Skin of body (tissue), 3 donors: ENCODE data around the gene NHLRC4. TPM values are rescaled to one million over a fixed set of nuclear protein-coding genes. Genes with fewer than 3 reads are reported as not detected.
"Not testable (repeated sequence)": the region's sequence is repeated elsewhere in the genome, so short reads cannot be mapped to it uniquely, and the experiment has no call there.

Source experiments
- DNase-seq: peaks from one replicate; lab custom pipeline; 2025; lab: John Stamatoyannopoulos, UW
- small RNA-seq: library from RNA; depleted of rRNA; stranded (forward); fragments of <200 nt; gene quantifications from one replicate; pipeline ENCODE3, GENCODE V24; 2014; ENCODE audit warnings: low replicate concordance
- total RNA-seq: library from RNA; depleted of rRNA; stranded (reverse); fragments of >200 nt; gene quantifications from one replicate; pipeline ENCODE4 v1.2.3, GENCODE V29; 2014

The NHLRC4 gene
- total RNA-seq, 1 donor from 2014 or later = 0.59 TPM

DNA sequence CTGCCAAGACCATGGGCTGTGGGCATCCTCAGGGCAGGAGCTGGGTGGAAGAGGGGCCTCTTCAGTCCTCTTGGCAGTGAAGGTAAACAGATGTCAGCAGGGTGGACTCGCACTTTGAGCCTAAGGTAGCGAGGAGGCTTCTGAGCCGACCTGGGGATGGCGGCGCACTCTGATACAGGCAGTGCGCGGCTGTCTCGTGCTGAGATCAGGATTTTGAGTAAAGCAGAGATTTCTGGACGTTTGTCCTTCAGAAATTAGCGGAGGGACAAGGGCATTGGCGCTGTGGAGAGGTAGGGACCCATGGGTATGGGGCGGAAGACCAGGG lies 29.9 kb downstream of the NHLRC4 start:
- DNase-seq = no peak

DNA sequence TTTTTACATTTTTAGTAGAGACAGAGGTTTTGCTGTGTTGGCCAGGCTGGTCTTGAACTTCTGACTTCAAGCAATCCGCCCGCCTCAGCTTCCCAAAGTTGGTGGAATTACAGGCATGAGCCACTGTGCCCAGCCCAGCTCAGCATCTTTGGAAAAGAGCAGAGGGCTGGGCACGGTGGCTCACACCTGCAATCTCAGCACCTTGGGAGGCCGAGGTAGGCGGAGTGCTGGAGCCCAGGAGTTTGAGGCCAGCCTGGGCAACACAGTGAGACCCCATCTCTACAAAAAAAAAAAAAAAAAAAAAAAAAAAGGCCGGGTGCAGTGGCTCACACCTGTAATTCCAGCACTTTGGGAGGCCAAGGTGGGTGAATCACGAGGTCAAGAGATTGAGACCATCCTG lies 30.9 kb downstream of the NHLRC4 start:
- DNase-seq = not testable (repeated sequence)

DNA sequence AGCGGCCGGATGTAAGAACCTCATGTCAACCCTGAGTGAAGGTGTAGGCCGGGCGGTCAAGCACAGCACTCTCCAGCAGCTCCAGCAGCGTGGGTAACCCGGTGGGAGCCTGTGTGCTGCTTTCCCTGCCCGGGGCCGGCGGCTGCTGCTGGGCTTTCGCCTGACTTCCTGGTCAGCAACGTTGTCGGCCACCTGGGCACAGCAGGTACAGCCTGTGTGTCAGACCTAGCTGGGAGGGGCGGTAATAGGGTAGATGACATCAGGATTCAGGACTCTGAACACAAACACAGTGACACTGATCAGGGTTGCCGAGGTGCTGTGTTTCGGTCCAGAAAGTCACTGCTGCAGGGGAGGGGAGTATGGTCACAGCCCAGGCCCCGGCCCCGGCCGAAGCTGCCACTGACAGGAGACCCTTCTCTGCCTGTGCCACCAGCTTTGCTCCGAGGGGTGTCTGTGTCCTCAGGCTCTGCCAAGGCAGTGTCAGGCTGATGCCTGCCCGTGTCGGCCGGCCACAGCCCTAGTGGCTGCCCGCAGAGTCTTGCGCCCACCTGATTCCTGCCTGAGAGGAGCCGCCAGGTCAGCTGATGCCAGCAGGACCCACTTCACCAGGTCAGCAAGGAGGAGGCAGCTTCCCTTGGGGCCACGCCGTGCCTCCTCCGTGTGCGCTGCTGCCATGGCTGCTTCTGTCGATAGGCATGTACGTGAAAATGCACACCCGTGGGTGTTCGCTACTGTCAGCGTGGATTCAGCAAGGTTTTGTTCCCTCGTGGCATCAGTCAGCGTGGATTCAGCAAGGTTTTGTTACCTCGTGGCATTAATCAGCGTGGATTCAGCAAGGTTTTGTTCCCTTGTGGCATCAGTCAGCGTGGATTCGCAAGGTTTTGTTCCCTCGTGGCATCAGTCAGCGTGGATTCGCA lies 32.3 kb downstream of the NHLRC4 start:
- no peak for DNase-seq

DNA sequence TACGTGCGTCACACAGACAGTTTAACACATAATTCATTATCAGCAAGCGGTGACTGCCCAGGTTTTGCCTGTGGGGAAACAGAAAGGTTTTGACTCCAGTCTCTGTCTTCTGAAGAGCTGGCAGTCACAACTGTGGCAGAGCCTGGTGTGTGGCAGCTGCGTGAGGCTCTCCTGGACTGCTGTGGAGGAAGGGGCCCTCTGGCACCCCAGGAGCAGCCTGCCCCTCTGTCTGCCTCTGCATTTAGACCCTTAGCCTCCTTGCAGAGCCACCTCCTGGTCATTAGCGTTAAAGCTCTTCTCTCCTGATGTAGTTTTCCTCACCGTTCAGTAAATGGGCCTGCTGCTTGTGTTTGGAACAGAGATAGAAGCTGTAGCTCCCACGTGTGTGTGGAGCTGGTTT lies 34.0 kb downstream of the NHLRC4 start:
- no peak for DNase-seq

DNA sequence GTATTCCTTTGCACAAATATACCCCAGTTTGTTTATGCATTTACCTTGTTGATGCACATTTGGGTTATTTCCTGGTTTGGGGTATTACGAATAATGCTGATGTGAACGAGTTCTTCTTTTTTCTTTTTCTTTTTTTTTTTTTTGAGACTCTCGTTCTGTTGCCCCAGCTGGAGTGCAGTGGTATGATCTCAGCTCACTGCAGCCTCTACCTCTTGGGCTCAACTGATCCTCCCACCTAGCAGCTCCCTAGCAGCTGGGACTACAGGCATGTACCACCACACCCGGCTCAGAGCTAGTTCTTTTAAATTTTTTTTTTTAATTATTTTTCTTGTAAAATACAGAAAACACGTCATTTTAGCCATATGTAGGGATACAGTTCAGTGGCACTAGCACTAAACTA lies 37.1 kb downstream of the NHLRC4 start:
- DNase-seq = no peak

DNA sequence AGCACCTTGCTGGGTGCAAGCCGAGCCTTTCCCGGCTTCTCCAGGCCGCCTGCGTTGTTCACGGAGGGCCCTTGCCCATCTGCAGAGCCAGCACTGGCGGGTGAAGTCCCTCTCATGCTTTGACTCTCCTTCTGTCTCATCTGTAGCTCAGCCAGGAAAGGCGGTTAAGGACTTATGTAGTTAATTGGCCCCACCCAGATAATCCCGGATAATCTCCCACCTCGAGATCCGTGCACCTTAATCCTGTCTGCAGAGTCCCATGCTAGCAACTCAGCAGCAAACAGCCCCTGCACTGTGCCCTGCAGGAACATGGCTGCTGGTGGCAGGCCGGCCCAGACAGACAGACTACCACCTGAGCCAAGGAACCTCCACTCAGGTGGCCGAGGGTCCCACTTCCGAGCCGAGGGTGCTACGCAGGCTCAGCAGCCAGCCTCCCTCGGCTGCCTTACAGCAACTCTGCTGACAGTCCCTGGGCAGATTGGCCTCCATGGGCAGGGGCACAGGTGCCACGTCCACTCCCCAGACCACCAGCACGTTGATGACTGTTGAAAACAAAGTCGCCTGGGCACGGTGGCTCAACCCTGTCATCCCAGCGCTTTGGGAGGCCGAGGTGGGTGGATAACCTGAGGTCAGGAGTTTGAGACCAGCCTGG lies 40.0 kb downstream of the NHLRC4 start:
- DNase-seq = no peak

DNA sequence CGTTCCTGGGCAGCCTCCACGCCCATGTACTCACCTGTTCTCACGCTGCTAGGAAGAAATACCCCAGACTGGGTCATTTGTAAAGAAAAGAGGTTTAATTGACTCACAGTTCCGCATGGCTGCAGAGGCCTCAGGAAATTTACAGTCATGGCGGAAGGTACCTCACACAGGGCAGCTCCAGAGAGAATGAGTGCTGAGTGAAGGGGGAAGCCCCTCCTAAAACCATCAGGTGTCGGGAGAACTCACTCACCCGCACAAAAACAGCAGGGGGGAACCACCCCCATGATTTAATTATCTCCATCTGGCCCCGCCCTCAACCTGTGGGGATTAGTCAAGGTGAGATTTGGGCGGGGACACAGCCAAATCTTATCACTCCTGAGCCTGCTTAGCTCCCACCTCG lies 41.2 kb downstream of the NHLRC4 start:
- DNase-seq = no peak

DNA sequence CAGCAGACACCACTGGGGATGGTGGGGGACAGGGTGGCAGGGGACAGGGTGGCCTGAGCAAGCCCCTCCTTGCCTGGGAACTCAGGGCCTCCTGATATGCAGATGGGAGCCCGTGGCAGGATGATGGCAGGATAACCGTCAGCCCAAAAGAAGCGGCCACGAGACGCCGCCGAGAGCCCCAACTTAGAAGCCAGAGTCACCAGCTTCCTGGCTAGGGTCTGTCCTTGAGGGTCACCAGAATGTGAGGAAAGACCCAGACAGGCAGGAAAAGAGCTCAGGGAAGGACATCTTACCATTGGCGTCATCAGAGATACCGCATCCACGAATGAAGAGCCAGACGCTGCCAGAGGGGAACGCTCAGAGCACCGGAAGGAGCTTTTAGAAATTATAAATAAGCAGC lies 42.5 kb downstream of the NHLRC4 start:
- no peak for DNase-seq

DNA sequence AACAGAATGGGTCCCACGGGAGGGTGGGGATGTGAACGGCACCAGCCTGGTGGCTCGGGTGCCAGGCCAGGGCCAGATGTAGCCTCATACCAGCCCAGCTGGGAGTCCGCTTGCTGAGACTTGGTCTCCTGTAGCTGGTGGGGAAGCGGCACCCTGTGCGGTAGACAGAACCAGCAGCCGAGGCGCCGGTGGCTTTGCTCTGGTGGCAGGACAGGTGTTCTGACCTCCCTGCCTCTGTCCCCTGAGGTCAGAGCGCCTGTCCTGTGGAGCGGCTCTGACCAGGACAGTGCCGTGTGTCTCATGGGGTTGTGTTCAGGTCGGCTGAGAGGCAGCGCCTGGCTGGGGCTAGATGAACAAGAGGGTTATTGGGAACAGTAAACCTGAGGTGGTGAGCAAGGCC lies 43.2 kb downstream of the NHLRC4 start:
- DNase-seq = no peak

DNA sequence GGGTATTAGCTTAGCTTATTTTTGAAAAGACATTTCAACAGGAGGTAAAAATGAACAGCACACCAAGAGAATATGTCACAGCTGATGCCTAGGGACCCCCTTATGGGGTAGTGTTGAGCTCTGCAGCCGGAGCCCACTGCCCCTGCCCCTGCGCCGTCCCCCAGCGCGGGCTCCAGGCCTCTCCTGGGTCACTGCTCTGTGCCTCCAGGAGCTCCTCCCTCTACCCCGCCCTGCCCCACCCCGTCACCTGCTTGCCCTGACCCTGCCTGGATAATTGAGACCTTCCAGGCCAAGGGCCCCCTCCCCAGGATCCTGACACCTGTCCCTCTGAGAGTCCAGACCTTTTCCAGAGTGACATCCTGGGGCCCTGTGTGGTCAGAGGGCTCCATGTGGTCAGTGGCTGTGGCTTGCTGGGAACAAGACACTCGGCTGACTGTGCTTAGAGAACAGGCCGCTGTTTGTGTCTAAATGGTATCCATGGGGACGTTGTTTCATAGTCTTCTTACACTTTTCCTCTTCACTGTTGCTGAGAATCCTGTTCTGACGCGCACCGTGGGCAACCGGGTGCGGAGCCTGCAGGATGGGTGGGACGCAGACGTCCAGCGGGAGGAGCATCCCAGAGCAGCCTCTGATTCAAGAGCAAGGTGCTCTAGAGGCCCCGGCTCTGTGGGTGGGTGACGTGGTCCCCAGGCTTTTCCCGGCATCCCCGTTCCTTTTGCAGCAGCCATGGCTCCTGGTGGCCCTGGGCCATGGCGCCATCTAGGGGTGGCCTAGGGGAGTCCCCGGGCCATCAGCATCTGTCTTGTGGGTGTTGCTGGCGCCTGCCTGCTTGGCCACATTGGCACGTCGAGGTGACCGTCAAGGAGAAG lies 43.9 kb downstream of the NHLRC4 start:
- no peak for DNase-seq

DNA sequence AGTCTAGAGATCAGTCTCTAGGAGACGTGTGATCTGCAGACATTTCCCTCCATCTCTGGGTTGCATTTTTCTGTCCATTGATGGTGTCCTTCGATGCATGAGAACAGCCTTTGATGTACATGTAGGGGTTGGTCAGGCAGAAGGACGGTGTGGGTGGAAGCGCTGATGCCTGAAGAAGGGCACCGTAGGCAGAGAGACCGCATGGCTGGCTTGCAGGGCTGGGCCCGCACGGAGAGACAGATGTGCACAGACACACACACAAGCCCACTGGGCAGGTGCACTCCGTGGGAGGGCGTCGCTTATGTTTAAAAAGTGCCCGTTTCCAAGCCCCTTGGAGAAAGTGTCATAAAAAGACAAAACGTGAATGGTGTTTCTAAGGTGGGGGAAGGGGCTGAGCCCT lies 48.3 kb downstream of the NHLRC4 start:
- no peak for DNase-seq

DNA sequence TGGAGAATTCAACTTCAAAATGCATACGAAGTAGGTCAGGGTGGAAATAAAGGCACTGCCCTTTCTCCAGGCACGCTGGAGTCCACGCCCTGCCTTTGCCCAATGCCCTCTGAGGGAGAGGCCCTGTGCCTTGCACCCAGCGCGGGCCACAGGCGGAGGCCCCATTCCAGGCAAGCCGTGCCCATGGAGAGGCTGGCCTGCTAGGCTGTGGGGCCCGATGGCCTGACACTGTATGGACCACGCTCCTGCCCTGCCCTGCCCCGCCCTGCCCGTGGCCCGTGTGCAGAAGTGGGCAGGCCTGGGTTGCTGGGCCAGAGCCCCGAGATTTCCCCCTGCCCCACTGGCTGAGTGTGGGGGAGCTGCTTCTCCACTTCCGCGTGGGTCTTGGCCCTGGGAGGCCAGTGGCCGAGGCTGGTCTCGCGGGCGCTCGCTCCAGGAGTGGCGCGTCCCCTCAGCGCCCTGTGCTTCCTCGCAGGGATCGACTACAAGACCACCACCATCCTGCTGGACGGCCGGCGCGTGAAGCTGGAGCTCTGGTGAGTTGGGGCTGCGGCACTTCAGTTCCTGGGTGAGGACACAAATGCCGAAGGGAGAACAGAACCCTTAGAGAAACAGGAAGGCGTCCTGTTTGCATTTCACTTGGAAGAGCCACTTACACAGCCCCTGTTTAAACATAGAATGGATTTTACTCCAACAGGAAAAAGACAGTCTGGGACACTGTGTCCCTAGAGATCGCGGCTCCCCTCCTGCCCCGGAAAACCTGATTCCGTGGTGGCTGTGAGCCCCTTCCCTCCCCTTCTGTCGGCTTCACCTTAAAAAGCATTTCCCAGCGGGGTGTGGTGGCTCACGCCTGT lies 50.2 kb downstream of the NHLRC4 start:
- DNase-seq = no peak

DNA sequence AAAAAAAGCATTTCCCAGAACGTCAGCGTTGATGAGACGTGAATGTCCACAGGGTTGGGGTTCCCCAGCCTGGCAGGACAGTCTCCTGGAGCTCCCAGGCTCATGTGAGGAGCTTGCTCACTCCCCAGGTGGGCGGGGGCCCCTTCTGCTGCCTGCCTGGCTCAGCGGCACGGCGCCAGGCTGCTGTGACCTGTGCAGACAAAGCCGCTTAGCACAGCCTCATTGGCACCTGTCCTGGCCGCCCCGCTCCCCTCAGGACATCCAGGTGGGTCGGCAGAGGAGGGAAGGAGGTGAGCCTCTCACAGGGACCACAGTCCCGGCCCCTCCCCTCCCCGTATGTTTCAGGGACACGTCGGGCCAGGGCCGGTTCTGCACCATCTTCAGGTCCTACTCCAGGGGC lies 51.0 kb downstream of the NHLRC4 start:
- DNase-seq = no peak

Small RNAs within 50 kb of the gene (small RNA-seq; reads per million reads assigned to genes)
- gene MIR3176 (0.47 reads per million, percentile 58 among the genes with 10 or more reads in this experiment), gene MIR5587 (not detected), gene Z98883.1 (not detected)

Other genes starting within 250 kb of the NHLRC4 start
- gene AXIN1, start 214.3 kb upstream of the NHLRC4 start, total RNA-seq = 13.3 TPM
- 20.9 TPM for gene MRPL28, start 196.5 kb upstream of the NHLRC4 start, total RNA-seq
- gene PGAP6, start 185.0 kb upstream of the NHLRC4 start, total RNA-seq = 10.6 TPM
- 26.4 TPM for gene NME4, start 169.8 kb upstream of the NHLRC4 start, total RNA-seq
- gene DECR2, start 165.1 kb upstream of the NHLRC4 start, total RNA-seq = 7.2 TPM
- 17.2 TPM for gene RAB11FIP3, start 141.4 kb upstream of the NHLRC4 start, total RNA-seq
- gene CAPN15, start 39.3 kb upstream of the NHLRC4 start, total RNA-seq = 10.2 TPM
- gene PRR35, start 6.6 kb upstream of the NHLRC4 start, total RNA-seq = not detected
- gene PIGQ, start 3.0 kb downstream of the NHLRC4 start, total RNA-seq = 10.4 TPM
- gene RAB40C, start 23.1 kb downstream of the NHLRC4 start, total RNA-seq = 14.8 TPM
- 0.20 TPM for gene WFIKKN1, start 64.0 kb downstream of the NHLRC4 start, total RNA-seq
- gene METTL26, start 69.3 kb downstream of the NHLRC4 start, total RNA-seq = 22.9 TPM
- gene MCRIP2, start 74.8 kb downstream of the NHLRC4 start, total RNA-seq = 6.9 TPM
- 15.1 TPM for gene WDR90, start 82.4 kb downstream of the NHLRC4 start, total RNA-seq
- 26.4 TPM for gene RHOT2, start 101.1 kb downstream of the NHLRC4 start, total RNA-seq
- 1.2 TPM for gene RHBDL1, start 108.7 kb downstream of the NHLRC4 start, total RNA-seq
- 49.1 TPM for gene STUB1, start 113.4 kb downstream of the NHLRC4 start, total RNA-seq
- 18.1 TPM for gene JMJD8, start 117.3 kb downstream of the NHLRC4 start, total RNA-seq
- gene WDR24, start 123.4 kb downstream of the NHLRC4 start, total RNA-seq = 2.3 TPM
- 0.30 TPM for gene FBXL16, start 138.8 kb downstream of the NHLRC4 start, total RNA-seq
- gene METRN, start 148.1 kb downstream of the NHLRC4 start, total RNA-seq = 6.2 TPM
- 6.3 TPM for gene ANTKMT, start 154.1 kb downstream of the NHLRC4 start, total RNA-seq
- gene CCDC78, start 159.4 kb downstream of the NHLRC4 start, total RNA-seq = 0.20 TPM
- 2.5 TPM for gene HAGHL, start 160.1 kb downstream of the NHLRC4 start, total RNA-seq
- gene CIAO3, start 174.0 kb downstream of the NHLRC4 start, total RNA-seq = 41.2 TPM
- gene MSLN, start 193.7 kb downstream of the NHLRC4 start, total RNA-seq = 1.4 TPM
- gene RPUSD1, start 221.4 kb downstream of the NHLRC4 start, total RNA-seq = 7.8 TPM
- gene CHTF18, start 221.6 kb downstream of the NHLRC4 start, total RNA-seq = 10.1 TPM
- not detected for gene GNG13, start 233.7 kb downstream of the NHLRC4 start, total RNA-seq